IPS-NIHi7 (cell line): ENCODE results near the gene GDPD4.

ENCODE experiments used
- DNase-seq: peaks from one replicate; pipeline ENCODE4 v3.0.0; 2012; ENCODE audit warnings: mixed read lengths; ENCODE audit errors: extremely low spot score

Gene GDPD4

GRCh38 chr11:77244277-77245027 lies 57.0 kb downstream of the GDPD4 start:
- DNase-seq: no peak

GRCh38 chr11:77236901-77237300 lies 64.6 kb downstream of the GDPD4 start:
- DNase-seq: no peak

GRCh38 chr11:77233011-77233410 lies 68.5 kb downstream of the GDPD4 start:
- DNase-seq: no peak

GRCh38 chr11:77232242-77232641 lies 69.2 kb downstream of the GDPD4 start:
- DNase-seq: no peak

DNA sequence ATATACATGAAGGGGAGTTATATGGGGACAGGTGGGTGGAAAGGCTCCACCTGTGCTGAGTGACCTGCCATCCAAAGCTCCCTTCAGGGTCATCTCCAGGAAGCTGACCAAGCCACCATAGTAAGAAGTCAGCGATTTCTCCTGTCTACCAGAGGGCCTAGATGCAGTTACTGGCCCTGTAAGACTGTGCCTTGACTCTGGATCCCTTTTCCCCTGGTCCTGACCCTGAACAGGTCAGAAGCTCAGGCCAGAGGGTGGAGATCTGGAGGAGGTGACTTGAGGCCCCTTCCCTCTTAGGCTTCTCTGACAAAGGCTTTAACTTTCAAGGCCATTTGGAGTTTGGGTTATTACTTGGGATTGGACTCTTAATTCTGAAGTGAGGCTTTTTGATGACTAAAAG lies 69.7 kb downstream of the GDPD4 start:
- DNase-seq: no peak

- DNase-seq: no peak
These were observed 70.4 kb downstream of the GDPD4 start for GRCh38 chr11:77230878-77231605.

DNA sequence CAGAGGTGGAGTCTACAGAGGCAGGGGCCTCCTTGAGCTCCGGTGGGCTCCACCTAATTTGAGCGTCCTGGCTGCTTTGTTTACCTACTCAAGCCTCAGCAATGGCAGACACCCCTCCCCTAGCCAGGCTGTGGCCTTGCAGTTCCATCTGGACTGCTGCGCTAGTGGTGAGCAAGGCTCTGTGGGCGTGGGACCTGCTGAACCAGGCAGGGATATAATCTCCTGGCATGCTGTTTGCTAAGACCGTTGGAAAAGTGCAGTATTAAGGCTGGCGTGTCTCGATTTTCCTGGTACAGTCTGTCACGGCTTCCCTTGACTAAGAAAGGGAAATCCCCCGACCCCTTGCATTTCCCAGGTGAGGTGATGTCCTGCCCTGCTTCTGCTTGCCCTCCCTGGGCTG lies 77.7 kb downstream of the GDPD4 start:
- no peak for DNase-seq

DNA sequence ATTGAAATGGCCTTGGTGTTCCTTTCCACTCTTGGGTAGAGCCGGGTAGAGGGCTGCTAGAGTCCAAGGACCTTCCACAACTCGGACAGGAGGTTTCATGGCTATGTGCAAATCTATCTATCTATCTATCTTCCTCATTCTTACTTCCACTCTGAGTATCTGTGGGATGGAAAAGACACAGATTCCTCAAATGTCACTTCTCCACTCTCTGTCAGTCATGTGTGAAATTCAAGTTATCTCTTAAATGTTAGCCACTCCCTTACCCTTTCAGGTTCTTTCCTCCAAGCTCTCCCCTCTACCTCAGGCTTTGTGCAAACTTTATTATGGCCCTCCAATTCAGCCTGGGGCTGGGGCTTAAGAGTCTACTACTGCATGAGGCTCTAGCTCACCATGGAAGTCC lies 84.3 kb downstream of the GDPD4 start:
- DNase-seq: no peak

DNA sequence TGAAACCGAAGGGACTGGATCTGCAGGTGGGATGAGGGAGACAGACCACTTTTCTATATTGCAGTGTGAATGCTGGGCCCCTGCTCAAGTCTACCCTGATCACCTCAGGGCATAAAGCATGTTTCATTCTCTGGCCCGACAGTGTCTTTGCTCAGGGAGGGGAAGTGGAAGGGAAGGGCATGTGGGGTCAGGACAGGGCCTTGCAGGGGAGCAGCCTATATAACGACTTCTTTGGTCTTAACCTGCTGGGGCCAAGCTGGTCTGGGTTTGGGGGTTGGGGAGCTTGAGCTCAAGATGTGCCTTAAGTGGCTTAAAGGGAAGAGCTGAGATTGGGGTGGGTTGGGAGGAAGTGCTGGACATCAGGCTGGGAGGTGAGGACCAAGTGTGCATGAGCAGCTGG lies 86.4 kb downstream of the GDPD4 start:
- no peak for DNase-seq

- no peak for DNase-seq
These were observed 86.9 kb downstream of the GDPD4 start for GRCh38 chr11:77214557-77214956.

DNA sequence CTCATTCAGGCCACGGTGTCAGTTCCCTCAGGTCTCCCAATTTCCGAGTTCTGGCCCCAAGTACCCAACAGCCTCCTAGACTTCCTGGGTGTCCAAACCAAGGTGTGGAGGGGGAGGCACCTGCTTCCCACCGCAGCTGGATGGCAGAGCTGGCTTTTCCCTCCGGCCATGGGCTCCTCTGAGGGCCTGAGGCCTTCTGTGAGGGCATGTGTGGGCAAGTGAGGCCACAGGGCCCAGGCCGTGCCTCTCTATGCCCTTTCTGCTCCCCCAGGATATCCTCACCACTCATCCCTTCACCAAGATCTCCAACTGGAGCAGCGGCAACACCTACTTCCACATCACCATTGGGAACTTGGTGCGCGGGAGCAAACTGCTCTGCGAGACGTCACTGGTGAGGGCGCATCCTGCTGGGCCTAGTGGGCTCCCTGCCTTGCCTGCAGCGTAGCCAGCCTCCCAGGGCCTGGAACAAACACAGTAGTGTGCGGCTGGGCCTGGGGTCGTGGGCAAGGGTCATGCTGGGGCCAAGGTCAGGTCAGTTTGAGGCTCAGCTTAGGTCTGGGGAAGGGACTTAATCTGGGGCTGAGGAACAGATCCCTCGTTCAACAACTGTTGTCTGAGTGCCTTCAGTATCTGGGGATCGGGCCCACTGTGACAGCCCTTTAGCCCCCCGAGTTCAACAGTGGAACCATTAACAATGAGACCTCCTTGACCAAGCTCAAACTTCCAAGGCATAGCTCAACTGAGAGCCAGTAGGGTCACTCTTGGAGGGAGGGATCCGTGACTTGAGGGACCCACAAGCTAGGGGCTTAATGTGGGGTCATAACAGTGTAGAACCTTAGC lies 87.7 kb downstream of the GDPD4 start:
- DNase-seq: no peak

DNA sequence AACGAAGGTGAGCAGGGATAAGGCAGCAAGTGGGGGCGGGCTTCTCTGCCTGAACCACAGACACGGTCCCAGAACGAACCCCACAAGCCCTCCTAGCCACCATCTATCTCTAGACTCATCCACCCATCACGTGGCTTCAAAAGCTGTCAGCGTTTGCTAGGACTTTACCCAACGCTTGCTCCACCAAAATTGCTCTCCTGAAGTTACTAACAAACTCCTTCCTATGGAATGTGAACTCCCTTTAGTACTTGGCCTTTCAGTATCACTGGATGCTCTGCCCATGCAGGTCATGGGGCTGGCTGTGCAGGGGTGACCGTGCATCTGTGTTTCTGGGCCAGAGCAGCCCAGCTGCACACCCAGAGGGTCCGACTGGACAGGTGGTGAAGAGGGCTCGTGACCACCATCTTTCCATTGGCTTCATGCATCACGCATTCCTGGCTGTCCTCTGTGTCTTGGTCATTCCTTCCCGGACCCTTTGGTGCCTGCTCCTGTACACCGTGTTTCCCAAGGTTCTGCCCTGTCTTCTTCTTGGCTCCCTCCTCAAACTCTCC lies 88.4 kb downstream of the GDPD4 start:
- DNase-seq: no peak

DNA sequence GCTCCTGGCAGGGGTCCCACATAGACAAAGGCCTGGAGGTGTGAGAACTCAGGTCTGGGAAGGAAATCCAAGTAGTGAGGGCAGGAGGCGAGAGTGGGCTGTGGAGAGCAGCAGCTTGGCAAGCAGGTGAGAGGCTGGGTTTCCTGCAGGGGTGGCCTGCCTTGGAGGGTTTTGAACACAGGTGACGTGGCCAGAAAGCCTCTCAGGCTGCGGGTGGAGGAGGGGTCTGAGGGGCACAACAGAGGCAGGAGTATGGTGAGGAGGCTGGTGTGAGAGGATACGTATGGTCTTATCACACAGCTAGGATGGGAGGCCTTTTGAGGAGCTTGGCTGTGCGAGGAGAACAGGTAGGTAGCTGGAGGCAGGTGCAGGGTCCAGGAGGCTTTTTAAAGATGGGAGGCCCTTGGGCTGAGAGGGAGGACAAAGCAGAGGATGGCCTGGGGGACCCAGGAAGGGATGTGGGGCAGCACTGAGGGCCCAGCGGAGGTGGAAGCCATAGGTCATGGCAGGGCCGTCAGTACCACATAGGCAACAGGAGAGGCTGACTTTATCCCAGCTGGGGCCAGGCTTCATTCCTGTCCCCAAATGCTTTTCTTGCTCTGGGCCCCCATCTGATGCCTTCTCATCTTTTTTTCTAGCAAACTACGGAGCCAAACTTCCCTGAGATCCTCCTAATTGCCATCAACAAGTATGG lies 89.0 kb downstream of the GDPD4 start:
- DNase-seq: no peak

DNA sequence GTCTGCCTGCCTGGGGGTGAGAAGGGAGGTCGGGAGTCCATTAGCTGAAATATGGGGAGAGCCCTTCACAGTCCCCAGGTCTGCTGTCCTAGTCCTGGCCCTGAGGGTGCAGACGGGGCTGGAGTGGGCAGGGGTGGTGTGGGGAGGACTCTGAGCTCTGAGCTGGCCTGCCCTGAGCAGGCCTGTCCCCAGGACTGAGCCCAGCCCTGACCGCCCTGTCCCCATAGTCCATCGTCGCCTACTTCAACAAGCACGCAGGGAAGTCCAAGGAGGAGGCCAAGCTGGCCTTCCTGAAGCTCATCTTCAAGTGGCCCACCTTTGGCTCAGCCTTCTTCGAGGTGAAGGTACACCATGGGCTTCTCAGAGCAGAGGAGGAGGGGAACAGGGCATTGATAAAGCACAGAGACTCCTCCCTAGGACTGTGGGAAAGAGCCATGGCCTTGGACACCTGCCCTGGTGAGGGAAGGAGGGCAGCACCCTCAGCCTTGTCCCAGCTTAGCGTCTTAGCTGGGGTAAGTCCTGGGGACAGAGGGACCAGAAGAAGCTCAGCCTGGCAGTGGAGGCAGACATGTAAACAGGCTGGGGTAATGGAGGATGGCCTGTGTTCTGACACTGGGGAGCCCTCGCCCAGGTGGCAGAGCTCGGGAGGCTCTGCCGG lies 89.8 kb downstream of the GDPD4 start:
- no peak for DNase-seq

DNA sequence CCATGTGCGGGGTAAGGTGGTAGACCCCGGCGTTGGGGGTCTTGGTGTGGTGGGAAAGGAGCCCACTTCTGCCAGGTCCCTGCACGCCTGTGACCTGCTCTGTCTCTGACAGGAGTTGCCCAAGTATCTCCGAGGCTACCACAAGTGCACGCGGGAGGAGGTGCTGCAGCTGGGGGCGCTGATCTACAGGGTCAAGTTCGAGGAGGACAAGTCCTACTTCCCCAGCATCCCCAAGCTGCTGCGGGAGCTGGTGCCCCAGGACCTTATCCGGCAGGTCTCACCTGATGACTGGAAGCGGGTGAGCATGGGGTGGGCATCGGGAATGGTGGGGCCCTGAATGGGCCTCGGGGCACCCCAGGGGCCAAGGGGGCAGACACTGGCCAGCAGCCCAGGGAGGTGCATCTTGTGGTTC lies 90.4 kb downstream of the GDPD4 start:
- no peak for DNase-seq

DNA sequence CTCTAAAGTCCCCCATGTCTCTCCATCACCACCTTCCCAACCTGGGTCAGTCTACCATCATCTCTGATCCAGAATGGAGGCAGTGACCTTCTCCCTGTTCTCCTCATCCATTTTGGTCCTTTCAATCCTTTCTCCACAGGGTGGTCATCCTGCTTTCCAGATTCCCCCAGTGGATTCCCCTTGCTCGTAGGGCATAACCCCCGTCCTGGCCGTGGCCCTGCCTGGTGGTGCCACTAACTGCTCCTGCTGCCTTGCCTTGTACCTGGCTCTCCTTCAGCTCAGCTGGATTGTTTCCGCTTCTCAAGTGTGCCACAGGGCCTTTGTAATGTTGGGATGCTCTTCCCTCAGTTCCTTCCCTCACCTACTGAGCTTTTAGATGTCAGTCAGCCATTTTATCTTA lies 91.8 kb downstream of the GDPD4 start:
- no peak for DNase-seq

DNA sequence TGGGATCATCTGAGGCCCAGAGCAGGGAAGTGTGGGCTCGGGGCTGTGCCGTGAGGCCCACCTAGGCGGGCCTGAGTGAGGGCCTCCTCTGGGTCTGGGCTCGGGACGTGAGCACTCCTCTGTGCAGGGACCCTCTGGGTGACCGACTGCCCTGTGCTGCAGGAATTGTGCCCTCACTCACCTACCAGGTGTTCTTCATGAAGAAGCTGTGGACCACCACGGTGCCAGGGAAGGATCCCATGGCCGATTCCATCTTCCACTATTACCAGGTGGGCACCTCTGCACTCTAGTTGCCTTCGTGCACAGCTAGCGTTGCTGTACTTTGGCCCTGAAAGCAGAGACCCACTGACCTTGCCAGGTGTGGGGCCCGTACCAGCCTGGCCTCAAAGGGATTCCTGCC lies 93.0 kb downstream of the GDPD4 start:
- DNase-seq: no peak

DNA sequence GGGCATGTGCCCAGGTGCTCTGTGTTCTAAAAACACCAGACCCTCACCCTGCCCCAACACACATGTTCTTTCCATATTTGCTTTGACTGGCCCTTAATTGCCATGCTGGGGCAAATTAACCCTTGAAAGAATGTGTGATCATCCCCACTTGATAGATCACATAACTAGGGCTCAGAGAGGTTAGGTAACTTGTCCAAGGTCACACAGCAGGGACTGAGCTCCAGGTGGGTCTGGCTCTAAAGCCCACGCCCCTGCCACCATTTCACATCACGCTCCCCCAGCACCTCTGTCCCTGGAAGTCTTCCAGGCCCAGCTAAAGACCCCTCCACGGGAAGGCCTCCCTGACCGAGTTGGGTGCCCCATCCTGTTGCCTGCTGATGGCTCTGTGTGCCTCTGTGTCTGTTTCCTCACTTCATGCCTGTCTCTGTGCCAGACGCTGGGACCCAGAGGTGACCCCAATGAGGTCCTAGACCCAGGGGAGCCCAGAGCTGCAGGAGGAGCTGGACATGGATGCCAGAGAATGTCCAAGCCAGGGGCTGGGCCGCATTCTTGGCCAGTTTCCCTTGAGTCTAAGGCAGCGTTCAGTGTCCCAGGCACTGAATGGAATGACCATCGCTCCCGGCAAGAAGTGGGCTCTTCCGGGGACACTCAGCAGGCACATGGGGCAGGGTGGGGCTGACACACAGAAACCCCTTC lies 93.7 kb downstream of the GDPD4 start:
- DNase-seq: no peak

DNA sequence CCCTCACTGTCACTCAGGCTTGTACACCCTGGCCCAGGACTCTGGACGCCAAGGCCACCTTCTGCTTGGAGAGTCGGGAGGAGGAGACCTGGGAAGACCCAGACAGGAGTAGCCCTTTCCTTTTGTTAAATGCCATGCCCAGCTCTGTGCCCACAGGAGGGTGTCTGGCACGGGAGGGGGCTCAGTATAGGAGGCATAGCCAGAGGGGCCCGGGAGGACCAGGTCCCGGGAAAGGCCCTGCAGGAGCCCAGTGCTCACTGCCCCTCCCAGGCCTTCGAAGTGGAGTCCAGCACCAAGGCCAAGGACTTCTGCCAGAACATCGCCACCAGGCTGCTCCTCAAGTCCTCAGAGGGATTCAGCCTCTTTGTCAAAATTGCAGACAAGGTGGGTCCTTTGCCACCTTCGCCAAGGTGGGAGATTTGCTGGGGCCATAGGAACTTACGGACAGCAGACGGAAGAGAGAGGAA lies 94.4 kb downstream of the GDPD4 start:
- no peak for DNase-seq

GRCh38 chr11:77206264-77207018 lies 95.0 kb downstream of the GDPD4 start:
- no peak for DNase-seq
